LNCaP clone FGC (cell line): ENCODE data around the gene EHMT2.
A peak's percentile ranks its signal among the peaks of the same experiment; 100 is the strongest.

Experiments
- DNase-seq: peaks from one replicate; pipeline ENCODE4 v3.0.0-alpha.2; 2011; ENCODE audit warnings: low read depth
- H3K4me3 ChIP-seq: 2 replicates; pipeline ENCODE4 v1.5.1; 2011; ENCODE audit warnings: mild to moderate bottlenecking, low read depth, low read length, control low read depth
- TF ChIP-seq, protein P1 (sequence below): IDR thresholded peaks from 2 replicates; pipeline ENCODE4 v1.5.1; 2012; ENCODE audit warnings: mild to moderate bottlenecking; ENCODE audit not compliant: control insufficient read depth, insufficient read depth; ENCODE audit errors: extremely low read depth

Gene EHMT2

DNA sequence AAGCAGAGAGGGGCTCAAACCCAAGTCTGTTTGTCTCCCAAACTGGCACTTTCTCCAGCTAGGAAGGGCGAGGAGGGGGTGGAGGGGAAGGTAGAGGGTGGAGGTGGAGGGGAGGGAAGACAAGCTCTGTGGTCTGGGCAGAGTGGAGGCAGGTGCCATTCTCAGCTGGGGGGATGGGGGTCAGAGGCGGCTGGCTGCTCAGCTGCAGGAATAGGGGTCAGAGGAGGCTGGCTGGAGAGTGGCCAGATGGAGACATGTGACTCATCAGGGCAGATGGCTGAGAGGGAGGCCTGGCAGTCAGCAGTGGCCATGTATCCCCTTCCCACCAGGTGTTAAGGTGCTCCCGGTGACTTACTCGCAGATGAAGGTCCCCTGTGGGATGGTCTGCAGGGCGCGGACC is 15.2 kb downstream of the EHMT2 start:
- no peak overlapping the region for H3K4me3 ChIP-seq
- DNase-seq = no peak
- TF ChIP-seq, protein P1, sequence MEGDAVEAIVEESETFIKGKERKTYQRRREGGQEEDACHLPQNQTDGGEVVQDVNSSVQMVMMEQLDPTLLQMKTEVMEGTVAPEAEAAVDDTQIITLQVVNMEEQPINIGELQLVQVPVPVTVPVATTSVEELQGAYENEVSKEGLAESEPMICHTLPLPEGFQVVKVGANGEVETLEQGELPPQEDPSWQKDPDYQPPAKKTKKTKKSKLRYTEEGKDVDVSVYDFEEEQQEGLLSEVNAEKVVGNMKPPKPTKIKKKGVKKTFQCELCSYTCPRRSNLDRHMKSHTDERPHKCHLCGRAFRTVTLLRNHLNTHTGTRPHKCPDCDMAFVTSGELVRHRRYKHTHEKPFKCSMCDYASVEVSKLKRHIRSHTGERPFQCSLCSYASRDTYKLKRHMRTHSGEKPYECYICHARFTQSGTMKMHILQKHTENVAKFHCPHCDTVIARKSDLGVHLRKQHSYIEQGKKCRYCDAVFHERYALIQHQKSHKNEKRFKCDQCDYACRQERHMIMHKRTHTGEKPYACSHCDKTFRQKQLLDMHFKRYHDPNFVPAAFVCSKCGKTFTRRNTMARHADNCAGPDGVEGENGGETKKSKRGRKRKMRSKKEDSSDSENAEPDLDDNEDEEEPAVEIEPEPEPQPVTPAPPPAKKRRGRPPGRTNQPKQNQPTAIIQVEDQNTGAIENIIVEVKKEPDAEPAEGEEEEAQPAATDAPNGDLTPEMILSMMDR = no peak

DNA sequence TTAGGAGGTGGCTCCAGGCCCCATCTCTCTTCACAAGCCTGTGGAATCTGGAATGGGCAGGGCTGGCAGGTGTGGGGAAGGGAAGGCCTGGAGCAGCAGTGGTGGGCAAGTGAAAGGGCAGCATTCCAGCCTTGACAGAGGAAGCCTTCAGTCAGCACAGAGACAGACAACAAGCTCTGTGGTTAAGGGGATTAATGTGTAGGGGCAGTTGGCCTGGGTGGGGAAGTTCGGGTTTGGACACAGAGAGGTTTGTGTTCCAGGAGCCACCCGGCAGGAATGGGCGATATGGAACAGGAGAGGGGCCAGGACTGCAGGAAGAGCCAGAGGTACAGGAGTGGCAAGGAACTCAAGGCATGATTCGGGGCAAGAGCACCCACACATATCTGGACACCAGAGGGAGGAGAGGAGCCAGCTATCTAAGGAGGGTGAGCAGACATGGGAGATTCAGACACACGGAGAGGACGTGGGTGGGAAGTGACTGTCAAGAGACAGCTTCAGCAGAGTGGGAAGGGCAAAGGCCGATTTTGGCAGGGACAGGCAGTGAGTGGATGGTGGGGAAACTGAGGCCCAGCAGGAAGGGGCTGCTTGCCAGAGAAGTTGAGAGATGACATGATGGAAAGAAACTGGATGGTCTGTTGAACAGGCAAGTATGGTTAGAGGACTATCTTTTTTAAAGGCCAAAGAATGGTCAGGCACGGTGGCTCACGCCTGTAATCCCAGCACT is 16.2 kb downstream of the EHMT2 start:
- TF ChIP-seq, protein P1 = no peak
- H3K4me3 ChIP-seq = no peak overlapping the region

DNA sequence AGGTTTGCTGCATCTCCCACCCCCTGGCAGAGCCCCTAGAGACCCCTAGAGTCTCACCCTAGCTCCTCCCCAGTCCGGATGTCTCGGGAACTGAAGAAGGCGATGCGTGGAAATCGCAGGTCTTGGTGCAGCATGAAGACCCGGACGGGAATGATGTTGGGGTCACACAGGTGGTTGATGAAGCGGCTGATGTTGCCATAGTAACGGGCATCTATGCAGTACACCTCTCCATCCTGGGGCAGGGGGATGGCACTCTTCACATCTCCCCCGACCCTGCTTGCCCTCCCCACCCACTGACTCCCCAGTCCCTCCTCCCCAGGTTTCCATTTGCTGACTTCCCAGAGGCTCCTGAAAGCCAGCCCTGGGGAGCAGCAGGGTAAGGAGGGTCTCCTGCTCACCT is 16.9 kb downstream of the EHMT2 start:
- H3K4me3 ChIP-seq = no peak overlapping the region
- TF ChIP-seq, protein P1 = no peak
- no peak for DNase-seq

More for the DNA sequence above, 16.2 kb downstream of the EHMT2 start:
- DNase-seq = no peak

DNA sequence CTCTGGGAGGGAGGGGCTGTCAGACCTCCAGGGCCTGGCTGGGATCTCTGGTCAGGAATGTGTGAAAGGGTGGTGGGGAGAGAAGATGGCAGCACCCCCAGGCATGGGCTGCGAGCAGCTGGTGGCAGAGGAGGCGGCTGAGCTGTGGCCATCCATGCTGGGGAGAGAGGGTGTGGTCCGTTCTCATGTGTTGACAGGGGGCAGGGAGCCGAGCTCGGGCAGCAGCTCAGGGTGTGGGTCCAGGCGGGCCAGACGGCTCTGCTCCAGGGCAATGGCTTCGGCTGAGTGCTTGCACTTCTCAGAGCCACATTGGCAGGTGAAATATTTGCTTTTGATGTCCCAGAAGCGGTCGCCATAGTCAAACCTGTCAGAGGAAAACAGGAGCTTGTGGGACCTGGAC is 17.6 kb downstream of the EHMT2 start:
- H3K4me3 ChIP-seq = no peak overlapping the region
- DNase-seq = no peak
- TF ChIP-seq, protein P1 = no peak

DNA sequence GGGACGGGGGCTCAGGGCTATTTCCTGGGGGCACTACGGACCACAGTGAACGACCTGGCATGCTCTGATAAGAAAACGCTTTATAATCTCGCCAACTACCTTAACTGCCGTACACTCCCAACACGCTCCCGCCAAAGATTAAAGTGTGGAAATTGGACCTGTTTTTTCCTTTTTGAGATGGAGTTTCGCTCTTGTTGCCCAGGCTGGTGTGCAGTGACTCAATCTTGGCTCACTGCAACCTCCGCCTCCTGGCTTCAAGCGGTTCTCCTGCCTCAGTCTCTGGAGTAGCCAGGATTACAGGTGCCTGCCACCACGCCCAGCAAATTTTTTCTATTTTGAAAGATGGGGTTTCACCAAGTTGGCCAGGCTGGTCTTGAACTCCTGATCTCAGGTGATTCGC is 18.4 kb downstream of the EHMT2 start:
- H3K4me3 ChIP-seq = peak overlapping the region; percentile 63
- no peak for DNase-seq
- TF ChIP-seq, protein P1 = no peak

DNA sequence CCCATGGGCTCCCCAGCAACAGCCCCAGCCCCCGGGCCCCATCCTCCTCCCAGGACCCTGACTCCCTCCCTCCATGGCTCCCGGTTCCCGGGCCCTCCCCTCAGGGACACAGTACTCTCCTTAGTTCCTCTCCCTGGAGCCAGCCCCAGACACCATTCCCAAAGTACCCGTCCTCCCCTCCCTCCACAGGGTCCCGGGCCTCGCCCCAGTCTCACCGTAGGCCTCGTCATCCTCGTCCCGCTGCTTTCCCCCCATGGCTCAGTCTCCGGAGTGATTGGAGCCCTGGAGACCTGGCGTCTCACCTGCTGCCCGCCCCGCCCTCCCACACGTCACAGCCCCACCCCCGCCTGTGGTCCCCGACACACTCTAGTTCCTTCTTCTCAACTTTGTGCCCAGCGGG is 18.8 kb downstream of the EHMT2 start, which contains the start of gene SLC44A4:
Gene SLC44A4, minus strand, starts transcription at position 272 of the 400 bp plus-strand sequence. Its CDS starts 17 bp downstream, at position 255.
- no peak for DNase-seq
- TF ChIP-seq, protein P1 = no peak
- peak within 1 kb of the TSS; percentile 63 for H3K4me3 ChIP-seq

DNA sequence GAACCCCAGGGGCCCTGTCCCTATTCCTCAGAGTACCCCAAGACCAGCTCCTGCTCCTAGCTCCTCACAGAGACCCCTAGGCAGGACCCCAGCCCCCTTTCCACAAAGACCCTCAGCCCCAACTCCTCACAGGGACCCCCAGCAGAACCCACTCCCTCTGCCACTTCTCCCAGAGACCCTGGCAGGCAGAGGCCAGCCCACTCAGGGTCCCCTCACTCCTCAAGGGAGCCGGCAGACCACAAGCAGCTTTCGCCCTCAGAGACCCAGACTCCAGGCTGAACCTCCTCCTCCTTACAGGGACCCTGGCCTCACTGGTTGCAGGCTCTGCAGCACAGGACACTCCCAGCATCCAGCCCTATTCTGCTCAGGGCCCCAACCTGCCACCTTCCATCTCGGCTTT is 19.3 kb downstream of the EHMT2 start:
- TF ChIP-seq, protein P1 = no peak
- DNase-seq = no peak
- H3K4me3 ChIP-seq = peak overlapping the region; percentile 63
